ENCODE measurements around the gene DDX51. TPM values are rescaled to one million over a fixed set of nuclear protein-coding genes. Genes with fewer than 3 reads are reported as not detected.

The DDX51 gene
- total and polyA plus RNA-seq, 2 of the 13 experiments (the other 11 are each of a cell fraction or from before 2014, with no cell fraction given) = 10.1 TPM

- TF ChIP-seq, protein P1, sequence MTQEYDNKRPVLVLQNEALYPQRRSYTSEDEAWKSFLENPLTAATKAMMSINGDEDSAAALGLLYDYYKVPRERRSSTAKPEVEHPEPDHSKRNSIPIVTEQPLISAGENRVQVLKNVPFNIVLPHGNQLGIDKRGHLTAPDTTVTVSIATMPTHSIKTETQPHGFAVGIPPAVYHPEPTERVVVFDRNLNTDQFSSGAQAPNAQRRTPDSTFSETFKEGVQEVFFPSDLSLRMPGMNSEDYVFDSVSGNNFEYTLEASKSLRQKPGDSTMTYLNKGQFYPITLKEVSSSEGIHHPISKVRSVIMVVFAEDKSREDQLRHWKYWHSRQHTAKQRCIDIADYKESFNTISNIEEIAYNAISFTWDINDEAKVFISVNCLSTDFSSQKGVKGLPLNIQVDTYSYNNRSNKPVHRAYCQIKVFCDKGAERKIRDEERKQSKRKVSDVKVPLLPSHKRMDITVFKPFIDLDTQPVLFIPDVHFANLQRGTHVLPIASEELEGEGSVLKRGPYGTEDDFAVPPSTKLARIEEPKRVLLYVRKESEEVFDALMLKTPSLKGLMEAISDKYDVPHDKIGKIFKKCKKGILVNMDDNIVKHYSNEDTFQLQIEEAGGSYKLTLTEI (CRISPR knock-in tag; conservative IDR thresholded peaks at IDR 0.05) = no peak
- TF ChIP-seq ERF (CRISPR knock-in tag; IDR thresholded peaks at IDR 0.05) = peak; percentile 92
- TF ChIP-seq RBFOX2 (IDR thresholded peaks at IDR 0.05; ENCODE audit: low read depth, low read length) = peak; percentile 89
- TF ChIP-seq, protein P2, sequence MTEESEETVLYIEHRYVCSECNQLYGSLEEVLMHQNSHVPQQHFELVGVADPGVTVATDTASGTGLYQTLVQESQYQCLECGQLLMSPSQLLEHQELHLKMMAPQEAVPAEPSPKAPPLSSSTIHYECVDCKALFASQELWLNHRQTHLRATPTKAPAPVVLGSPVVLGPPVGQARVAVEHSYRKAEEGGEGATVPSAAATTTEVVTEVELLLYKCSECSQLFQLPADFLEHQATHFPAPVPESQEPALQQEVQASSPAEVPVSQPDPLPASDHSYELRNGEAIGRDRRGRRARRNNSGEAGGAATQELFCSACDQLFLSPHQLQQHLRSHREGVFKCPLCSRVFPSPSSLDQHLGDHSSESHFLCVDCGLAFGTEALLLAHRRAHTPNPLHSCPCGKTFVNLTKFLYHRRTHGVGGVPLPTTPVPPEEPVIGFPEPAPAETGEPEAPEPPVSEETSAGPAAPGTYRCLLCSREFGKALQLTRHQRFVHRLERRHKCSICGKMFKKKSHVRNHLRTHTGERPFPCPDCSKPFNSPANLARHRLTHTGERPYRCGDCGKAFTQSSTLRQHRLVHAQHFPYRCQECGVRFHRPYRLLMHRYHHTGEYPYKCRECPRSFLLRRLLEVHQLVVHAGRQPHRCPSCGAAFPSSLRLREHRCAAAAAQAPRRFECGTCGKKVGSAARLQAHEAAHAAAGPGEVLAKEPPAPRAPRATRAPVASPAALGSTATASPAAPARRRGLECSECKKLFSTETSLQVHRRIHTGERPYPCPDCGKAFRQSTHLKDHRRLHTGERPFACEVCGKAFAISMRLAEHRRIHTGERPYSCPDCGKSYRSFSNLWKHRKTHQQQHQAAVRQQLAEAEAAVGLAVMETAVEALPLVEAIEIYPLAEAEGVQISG (CRISPR knock-in tag; IDR thresholded peaks at IDR 0.05) = peak; percentile 95
- TF ChIP-seq, protein P3, sequence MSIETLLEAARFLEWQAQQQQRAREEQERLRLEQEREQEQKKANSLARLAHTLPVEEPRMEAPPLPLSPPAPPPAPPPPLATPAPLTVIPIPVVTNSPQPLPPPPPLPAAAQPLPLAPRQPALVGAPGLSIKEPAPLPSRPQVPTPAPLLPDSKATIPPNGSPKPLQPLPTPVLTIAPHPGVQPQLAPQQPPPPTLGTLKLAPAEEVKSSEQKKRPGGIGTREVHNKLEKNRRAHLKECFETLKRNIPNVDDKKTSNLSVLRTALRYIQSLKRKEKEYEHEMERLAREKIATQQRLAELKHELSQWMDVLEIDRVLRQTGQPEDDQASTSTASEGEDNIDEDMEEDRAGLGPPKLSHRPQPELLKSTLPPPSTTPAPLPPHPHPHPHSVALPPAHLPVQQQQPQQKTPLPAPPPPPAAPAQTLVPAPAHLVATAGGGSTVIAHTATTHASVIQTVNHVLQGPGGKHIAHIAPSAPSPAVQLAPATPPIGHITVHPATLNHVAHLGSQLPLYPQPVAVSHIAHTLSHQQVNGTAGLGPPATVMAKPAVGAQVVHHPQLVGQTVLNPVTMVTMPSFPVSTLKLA (IDR thresholded peaks at IDR 0.05) = peak; percentile 79
- peak; percentile 74; the same call in 1 of the 2 replicates for TF ChIP-seq SP4 (CRISPR knock-in tag; IDR thresholded peaks at IDR 0.05)
- TF ChIP-seq ZNF672 (CRISPR knock-in tag; IDR thresholded peaks at IDR 0.05) = 0 out of 2 replicates have a peak, but pooled peaks have one; percentile 60
- TF ChIP-seq, protein P4, sequence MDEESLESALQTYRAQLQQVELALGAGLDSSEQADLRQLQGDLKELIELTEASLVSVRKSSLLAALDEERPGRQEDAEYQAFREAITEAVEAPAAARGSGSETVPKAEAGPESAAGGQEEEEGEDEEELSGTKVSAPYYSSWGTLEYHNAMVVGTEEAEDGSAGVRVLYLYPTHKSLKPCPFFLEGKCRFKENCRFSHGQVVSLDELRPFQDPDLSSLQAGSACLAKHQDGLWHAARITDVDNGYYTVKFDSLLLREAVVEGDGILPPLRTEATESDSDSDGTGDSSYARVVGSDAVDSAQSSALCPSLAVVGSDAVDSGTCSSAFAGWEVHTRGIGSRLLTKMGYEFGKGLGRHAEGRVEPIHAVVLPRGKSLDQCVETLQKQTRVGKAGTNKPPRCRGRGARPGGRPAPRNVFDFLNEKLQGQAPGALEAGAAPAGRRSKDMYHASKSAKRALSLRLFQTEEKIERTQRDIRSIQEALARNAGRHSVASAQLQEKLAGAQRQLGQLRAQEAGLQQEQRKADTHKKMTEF (CRISPR knock-in tag; IDR thresholded peaks at IDR 0.05) = peak; percentile 89
- no peak for TF ChIP-seq HOXA9 (CRISPR knock-in tag; IDR thresholded peaks at IDR 0.05; ENCODE audit: borderline replicate concordance)
- TF ChIP-seq ATF1 (CRISPR knock-in tag; IDR thresholded peaks at IDR 0.05) = peak; percentile 98
- TF ChIP-seq ZNF614 (CRISPR knock-in tag; IDR thresholded peaks at IDR 0.05; ENCODE audit: borderline replicate concordance) = peak; percentile 47; the same call in 1 of the 2 replicates
- TF ChIP-seq BCL3 (CRISPR knock-in tag; IDR thresholded peaks at IDR 0.05) = peak; percentile 83
- peak; percentile 53; the same call in 1 of the 2 replicates for TF ChIP-seq TFAP4 (IDR thresholded peaks at IDR 0.05; ENCODE audit: borderline replicate concordance, low read depth)
- no peak for TF ChIP-seq ZSCAN29 (CRISPR knock-in tag; conservative IDR thresholded peaks at IDR 0.05)
- no peak for TF ChIP-seq DPF2 (CRISPR knock-in tag; IDR thresholded peaks at IDR 0.05; ENCODE audit: borderline replicate concordance, low read depth)
- TF ChIP-seq PHF5A (CRISPR knock-in tag; IDR thresholded peaks at IDR 0.05; ENCODE audit: low read depth, unreplicated experiment) = peak; percentile 37
- TF ChIP-seq ZFP36 (IDR thresholded peaks at IDR 0.05; ENCODE audit: borderline replicate concordance, low read depth, low read length, partially characterized antibody) = no peak
- peak; percentile 83 for TF ChIP-seq MED1 (CRISPR knock-in tag; IDR thresholded peaks at IDR 0.05)
- TF ChIP-seq ZNF782 (CRISPR knock-in tag; IDR thresholded peaks at IDR 0.05; ENCODE audit: borderline replicate concordance) = peak; percentile 46; the same call in 1 of the 2 replicates
- TF ChIP-seq ZNF317 (CRISPR knock-in tag; IDR thresholded peaks at IDR 0.05) = no peak
Measured at GRCh38 chr12:132144115-132144809, at the start of gene DDX51, which contains the start of gene NOC4L (continued).
